Measurements from ENCODE around the gene AMN. TPM values are rescaled to one million over a fixed set of nuclear protein-coding genes. Genes with fewer than 3 reads are reported as not detected.

Gene AMN
- total RNA-seq, 2 donors from 2014 or later, result 6.0 TPM; not detected in 1

GRCh38 chr14:102914474-102915291, 7.8 kb upstream of the AMN start:
- Histone ChIP-seq H3K9me3 (no peaks in the 10 kb centered on the region), H3K4me3 (no peak overlapping the region), H3K36me3 (replicated peaks in 1 of 2; ENCODE audit: insufficient read depth in 1 of 2, low read depth in 2 of 2) (no peaks in the 10 kb centered on the region), H3K4me1 (no peaks in the 10 kb centered on the region), H3K27ac (no peak overlapping the region), H3K27me3 (no peaks in the 10 kb centered on the region)
- no peak for DNase-seq
- no peak for TF ChIP-seq POLR2A (IDR thresholded peaks at IDR 0.05)
- TF ChIP-seq, protein P1, sequence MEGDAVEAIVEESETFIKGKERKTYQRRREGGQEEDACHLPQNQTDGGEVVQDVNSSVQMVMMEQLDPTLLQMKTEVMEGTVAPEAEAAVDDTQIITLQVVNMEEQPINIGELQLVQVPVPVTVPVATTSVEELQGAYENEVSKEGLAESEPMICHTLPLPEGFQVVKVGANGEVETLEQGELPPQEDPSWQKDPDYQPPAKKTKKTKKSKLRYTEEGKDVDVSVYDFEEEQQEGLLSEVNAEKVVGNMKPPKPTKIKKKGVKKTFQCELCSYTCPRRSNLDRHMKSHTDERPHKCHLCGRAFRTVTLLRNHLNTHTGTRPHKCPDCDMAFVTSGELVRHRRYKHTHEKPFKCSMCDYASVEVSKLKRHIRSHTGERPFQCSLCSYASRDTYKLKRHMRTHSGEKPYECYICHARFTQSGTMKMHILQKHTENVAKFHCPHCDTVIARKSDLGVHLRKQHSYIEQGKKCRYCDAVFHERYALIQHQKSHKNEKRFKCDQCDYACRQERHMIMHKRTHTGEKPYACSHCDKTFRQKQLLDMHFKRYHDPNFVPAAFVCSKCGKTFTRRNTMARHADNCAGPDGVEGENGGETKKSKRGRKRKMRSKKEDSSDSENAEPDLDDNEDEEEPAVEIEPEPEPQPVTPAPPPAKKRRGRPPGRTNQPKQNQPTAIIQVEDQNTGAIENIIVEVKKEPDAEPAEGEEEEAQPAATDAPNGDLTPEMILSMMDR (IDR thresholded peaks at IDR 0.05), result no peak
- no peak for ATAC-seq
- 76% methylated on average over 26 of the region's 26 CpGs; no CpG with 5 or more reads in 1 of the 2 donors for WGBS, 2 donors
- intact Hi-C loops (cut with DNase I), result no loop called here

GRCh38 chr14:102915292-102916110, 7.0 kb upstream of the AMN start:
- no peaks in the 10 kb centered on the region for H3K36me3 ChIP-seq (replicated peaks in 1 of 2; ENCODE audit: insufficient read depth in 1 of 2, low read depth in 2 of 2)
- no peak for DNase-seq
- WGBS, 2 donors, result 63 to 65% methylated on average over 12 to 19 of the region's 19 CpGs
- H3K9me3 ChIP-seq, result no peaks in the 10 kb centered on the region
- no peak overlapping the region for H3K4me3 ChIP-seq
- H3K4me1 ChIP-seq, result no peaks in the 10 kb centered on the region
- intact Hi-C loops (cut with DNase I), result no loop called here
- no peak overlapping the region for H3K27ac ChIP-seq
- no peak for ATAC-seq
- no peak for TF ChIP-seq POLR2A (IDR thresholded peaks at IDR 0.05)
- TF ChIP-seq, protein P1 (IDR thresholded peaks at IDR 0.05), result no peak
- H3K27me3 ChIP-seq, result no peaks in the 10 kb centered on the region

DNA sequence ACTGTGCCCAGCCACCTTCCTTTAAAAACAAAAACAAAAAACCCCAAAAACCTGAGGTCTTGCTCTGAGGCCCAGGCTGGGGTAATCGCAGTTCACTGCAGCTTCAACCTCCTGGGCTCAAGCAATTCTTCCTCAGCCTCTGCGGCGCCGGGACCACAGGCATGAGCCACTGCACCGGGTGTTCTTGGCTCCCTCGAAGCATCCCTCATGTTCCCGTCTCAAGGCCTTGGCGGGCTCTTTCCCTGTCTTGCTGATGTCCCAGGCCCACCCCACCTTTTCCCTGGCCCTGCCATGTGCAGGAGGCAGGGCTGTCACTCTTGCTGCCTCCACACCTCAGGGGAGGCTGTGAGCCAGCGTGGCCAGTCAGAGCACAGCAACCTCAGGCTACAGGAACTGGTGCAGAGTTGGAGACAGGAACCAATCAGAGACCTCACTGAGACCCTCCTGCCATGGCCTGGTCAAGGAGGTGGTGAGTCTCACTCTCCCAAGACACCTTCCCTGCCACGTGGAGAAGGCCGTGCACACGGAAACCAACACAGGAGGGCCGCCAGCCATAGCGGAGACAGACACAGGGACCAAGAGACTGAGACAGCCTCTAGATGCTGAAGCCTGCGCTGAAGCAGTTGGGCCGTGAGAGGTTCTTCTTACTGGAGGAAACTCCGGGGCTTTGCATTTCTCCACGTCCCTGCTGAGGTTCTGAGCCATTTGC, 6.0 kb upstream of the AMN start:
- H3K4me3 ChIP-seq, result no peak overlapping the region
- DNase-seq, result no peak
- no peaks in the 10 kb centered on the region for H3K9me3 ChIP-seq
- H3K27me3 ChIP-seq, result no peaks in the 10 kb centered on the region
- ATAC-seq, result no peak
- H3K4me1 ChIP-seq, result no peaks in the 10 kb centered on the region
- H3K27ac ChIP-seq, result no peak overlapping the region
- WGBS, 2 donors, result 66 to 77% methylated on average over 10 to 18 of the region's 18 CpGs
- no peaks in the 10 kb centered on the region for H3K36me3 ChIP-seq (replicated peaks in 1 of 2; ENCODE audit: insufficient read depth in 1 of 2, low read depth in 2 of 2)
- intact Hi-C loops (cut with DNase I), result no loop called here
- no peak for TF ChIP-seq POLR2A (IDR thresholded peaks at IDR 0.05)
- TF ChIP-seq, protein P1 (IDR thresholded peaks at IDR 0.05), result no peak

- H3K9me3 ChIP-seq, result no peaks in the 10 kb centered on the region
- H3K4me3 ChIP-seq, result no peak overlapping the region
- intact Hi-C loops (cut with DNase I), result no loop called here
- no peaks in the 10 kb centered on the region for H3K4me1 ChIP-seq
- TF ChIP-seq POLR2A (IDR thresholded peaks at IDR 0.05), result no peak
- TF ChIP-seq, protein P1 (IDR thresholded peaks at IDR 0.05), result no peak
- DNase-seq (no peak), ATAC-seq (no peak)
- WGBS, 2 donors, result 61 to 73% methylated on average over 4 to 6 of the region's 6 CpGs
- no peak overlapping the region for H3K27ac ChIP-seq
- no peaks in the 10 kb centered on the region for H3K36me3 ChIP-seq (replicated peaks in 1 of 2; ENCODE audit: insufficient read depth in 1 of 2, low read depth in 2 of 2)
- H3K27me3 ChIP-seq, result no peaks in the 10 kb centered on the region
Observed at GRCh38 chr14:102917056-102917385, 5.4 kb upstream of the AMN start.
